EH (cell line): Measurements from ENCODE around the gene AUH.

ENCODE experiments used
- DNase-seq: peaks from one replicate; pipeline ENCODE4 v3.0.0-alpha.2; 2015; ENCODE audit warnings: low read depth

AUH gene

DNA sequence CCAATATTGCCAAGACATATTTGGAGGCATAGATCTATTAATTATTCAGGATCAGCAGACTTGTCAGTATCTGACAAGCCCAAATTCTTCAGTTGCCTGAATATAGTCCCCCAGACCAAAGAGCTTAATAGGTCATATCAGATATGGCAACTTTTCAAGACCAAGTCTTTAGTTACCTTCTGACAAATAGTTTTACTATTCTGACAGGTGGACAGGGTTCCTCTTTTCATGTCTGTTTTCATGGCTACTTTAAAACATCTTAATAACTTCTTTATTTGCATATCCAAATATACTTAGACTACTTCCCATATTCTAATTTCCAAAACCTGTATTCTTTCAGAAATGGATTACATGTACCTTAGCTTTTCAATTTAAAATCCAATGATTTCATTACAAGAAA lies 65.4 kb downstream of the AUH start:
- DNase-seq, result no peak

DNA sequence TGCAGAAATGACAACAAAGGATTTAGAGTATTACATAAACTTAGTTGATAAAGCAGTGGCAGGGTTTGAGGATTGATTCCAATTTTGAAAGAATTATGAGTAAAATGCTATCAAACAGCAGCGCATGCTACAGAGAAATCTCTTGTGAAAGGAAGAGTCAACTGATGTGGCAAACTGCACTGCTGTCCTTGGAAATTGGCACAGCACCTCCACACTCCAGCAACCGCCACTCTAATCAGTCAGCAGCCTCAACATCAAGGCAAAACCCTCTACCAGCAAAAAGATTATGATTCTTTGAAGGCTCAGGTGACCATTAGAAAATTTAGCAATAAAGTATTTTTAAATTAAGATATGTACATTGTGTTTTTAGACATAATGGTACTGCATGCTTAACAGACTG lies 66.4 kb downstream of the AUH start:
- DNase-seq, result no peak

DNA sequence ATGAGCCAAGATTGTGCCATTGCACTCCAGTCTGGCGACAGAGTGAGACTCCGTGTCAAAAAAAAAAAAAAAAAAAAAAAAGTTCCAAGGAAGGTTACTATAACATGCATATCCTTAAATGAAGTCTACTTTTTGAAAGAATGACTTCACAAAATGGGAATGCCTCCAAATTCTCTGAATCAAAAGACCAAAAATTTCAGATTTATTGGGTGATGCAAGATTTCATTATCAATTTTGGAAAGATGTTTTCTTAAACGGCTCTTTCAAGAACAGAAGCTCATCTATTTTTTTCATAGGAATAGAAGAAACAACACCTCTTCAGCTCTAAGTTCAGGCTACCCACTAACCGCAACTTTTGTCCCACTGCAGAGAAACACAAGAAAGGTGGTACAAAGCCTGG lies 69.9 kb downstream of the AUH start:
- DNase-seq, result no peak

DNA sequence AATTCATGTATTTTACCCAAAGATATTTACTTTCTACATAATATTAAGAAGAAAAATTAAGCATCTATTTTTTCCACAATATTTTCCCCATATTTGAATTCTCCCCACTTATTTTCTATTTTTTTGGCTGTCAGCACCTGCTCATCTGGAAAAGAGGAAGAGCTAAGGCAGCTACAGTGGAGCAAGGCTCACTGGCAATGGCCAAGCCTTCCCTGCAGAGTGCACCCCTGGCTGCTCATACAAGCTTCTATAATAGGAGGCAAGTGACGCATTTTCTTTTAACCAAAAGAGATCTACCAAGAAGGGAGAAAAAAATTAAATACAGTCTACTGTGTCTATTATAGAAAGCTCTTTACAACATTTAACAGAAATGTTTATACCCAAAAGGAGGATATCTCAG lies 72.5 kb downstream of the AUH start:
- DNase-seq, result no peak

DNA sequence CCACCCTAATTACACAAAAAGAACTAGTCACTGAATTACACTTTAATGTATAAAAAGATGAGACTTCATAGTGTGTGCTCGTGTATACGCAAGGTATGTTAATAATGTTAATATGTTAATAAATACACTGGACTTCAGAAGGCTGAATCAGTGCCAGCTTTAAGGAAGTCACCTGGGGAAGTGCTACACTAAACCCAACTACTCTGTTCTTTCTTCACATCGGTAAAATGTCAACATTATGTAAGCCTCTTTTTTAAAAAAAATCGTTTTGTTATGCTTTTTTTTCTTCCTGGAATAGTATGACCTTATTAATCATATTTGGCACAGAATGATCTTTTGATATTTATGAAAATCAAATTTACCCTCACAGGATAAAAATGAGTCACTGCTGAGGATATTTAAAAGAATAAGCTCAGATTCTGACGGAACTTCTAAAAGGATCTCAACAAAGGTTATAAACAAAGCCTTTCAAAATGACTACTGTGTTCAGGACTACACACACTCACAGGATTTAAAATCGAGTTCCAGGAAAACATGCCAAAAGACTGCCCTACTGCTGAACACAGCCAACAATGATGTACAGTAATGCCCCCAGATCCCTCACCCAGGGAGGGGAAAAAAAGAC lies 75.9 kb downstream of the AUH start:
- no peak for DNase-seq

DNA sequence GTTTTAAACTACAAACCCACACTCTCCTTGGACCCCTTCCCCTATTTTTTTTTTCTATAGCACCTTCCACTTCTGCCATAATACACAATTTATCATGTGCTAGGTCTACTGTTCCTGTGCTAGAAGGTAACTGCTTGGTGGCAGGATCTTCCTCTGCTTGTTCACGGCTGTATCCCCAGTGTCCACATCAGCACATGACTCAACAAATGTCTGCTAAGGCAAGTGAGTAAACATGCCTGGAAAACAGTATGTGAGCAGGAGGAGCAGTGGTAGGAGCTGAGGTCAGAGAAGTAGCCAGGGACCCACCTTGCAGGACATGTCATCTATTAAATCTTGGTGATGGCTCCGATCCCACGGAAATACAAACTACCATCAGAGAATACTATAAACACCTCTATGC lies 79.4 kb downstream of the AUH start:
- DNase-seq, result peak; percentile 41

DNA sequence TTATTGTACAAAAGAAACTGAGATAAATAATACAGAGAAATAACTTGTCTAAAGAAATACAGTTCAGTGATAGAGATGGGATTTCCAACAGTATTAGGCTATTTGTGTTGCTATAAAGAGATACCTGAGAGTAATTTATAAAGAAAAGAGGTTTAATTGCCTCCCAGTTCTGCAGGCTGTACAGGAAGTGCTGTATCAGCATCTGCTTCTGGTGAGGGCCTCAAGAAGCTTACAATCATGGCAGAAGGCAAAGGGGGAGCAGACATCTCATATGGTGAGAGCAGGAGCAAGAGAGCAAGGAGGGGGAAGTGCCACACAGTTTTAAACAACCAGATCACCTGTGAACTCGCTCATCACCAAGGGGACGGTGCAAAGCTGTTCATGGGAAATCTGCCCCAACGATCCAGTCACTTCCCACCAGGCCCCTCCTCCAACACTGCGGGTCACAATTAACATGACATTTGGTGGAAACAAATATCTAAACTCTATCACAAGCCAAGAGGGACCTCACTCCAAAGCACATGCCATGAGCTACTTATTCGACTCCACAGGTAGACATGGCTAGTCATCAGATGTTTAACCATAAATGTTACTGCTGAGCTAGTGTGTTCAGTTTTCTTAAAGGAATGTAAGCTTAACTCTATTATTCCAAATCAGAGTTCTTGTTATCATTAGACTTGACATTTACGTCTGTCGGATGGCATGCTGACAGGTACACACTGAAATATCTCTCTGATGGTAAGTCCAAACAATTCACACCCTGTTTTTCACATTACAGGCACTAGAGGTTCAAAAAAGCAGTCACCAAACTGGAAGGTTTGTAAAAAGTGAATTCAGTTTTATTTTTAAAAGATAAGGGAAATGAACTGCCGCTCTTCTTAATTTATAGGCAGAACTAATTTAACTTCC lies 82.2 kb downstream of the AUH start:
- DNase-seq, result no peak

DNA sequence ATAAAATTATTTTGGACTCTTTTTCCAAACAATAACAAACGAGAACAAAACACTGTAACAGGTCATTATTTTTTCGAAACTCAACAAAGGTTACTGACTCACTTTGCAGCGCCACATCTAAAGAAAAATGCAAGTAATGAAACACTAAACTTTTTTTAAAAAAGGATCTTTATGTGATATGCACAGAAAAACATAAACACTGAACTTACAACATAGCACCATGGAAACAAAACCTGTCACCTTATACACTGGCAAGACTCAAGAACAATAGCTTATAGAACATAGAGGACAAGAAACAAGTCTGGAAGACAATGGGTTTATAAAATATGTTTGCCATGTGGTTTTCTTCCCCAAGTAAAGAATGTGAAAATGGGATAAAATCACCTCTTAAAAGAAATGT lies 85.2 kb downstream of the AUH start:
- DNase-seq, result no peak

DNA sequence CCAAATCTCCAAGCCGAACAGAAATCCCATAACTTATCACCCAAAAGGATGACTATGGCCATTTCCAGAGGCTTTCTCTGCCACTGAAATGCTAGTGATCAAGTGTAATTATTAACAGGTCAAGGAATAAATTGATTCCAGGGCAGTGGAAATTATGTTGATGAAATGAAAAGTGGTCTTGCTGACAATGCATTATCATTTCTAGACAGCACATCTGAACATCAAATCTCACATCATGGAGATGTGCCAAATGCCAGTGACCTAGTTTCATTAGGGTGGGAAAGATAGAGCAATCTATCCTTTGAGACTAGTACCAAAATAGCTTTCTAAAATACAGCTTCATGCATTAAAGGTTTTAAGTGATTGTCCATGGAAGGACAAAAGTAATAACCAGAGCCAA lies 86.1 kb downstream of the AUH start:
- no peak for DNase-seq

DNA sequence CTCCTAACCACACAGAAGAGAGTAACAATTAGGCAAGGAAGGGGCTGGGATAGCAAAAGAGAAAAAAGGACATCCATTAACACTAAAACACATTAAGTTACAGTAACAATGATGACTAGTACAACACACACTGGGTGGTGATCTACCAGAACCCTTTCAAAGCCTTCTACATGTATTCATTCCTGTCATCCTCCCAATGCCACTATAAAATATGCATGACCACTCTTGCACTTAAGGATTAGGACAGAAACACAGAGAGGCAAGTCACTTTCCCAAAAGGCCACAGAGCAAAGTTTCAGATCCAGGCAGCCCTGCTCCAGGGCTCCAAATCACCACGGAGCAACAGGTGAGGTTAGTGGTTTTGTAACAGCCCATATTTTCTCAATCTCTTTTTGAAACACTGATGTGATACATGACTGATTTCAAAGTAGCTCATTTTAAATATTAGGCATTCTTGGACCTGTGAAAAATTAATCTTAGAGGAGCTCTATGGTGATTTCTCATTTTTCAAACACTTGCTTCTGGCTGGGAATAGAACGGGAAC lies 86.7 kb downstream of the AUH start:
- no peak for DNase-seq

DNA sequence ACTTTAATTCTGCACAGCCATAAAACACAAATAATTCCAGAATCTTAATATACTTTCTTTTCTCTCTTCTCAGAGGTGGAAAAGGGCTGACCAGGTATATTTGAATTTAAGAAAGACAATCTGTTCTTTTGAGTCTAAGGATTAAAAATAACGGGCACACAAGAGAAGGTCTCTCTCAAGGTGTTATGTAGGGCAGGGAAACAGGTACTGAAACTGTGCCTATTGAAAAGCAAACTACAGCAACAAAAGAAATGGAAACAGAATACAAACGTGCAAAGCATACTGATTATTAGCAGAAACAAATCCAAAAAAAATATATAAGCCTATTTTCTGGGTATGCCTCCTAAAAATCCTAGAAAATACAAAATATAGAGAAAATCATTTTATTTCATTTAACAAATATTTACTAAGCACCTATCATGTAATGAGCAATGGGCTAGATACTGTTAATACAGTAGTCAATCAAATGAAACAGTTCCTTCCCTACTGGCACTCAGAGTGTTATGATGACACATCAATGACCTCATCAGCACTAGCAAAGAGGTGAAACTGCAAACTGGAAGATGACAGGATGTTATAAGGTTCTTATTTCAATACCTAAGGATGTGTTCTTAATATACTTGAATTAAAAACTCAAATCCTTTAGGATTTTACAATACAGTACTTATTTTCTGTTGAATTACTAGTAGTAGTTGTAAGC lies 87.7 kb downstream of the AUH start:
- peak; percentile 60 for DNase-seq

DNA sequence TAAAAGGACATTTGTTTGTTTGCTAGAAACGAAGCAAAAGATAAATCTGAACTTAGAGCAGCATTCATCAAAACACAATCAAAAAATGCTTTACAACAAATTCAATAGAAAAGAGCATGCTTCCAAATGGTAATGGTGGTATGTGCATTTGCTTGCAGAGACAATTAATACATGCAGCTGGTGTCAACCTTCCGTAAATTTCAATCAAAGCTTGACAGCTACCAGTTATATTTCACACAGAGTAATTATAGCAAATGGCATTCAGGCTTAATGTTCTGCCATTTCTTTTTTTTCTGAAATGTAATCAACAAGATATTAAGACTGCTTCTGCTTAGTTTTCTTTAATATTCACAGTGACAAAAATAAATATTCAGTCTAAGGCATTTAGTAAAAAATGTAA lies 90.6 kb downstream of the AUH start:
- DNase-seq, result no peak

DNA sequence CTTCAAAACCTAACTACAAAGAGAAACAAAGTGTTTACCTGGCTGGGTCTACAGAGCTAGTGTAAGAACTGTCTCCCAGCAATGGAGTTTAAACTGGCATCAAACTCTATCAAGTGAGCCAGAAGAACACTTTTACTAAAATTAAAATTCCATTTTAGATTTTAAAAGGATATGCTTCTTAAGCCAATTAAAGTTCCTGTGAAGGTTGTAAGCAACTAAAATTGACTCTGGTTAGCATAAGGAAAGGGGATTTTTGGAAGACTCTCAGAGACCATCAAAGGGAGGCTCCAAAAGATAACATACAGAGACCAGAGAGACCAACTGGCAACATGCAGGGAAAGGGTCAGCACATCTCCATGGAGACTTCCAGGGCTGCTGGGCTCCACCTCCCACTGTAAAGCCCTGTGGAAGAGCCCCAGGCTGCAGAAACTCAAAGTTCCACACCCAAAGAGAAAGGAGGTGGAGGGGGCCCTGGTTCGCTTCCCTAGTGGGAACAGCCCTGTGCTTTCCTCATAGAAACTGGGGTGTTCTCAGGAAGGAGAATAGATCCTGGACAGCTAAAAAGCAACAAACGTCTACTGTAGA lies 91.7 kb downstream of the AUH start:
- DNase-seq, result no peak

DNA sequence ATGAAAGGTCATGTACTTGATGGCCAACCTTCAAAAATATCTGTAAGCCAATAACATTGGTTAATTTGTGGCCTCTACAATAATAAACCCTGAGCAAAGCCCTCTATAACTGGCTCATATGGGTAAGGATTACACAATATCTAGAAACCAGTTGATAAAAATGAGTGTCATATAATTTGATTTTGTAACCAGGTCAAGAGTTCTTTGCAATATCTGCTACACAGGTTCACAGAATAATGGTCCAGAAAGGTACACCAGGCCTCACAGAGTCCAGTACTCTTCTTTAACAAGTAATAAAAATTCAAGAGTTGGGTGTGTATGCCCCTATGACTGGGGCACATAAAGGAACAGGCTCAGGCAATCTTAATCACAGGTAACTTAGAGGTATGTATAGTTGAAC lies 95.3 kb downstream of the AUH start:
- DNase-seq, result no peak

DNA sequence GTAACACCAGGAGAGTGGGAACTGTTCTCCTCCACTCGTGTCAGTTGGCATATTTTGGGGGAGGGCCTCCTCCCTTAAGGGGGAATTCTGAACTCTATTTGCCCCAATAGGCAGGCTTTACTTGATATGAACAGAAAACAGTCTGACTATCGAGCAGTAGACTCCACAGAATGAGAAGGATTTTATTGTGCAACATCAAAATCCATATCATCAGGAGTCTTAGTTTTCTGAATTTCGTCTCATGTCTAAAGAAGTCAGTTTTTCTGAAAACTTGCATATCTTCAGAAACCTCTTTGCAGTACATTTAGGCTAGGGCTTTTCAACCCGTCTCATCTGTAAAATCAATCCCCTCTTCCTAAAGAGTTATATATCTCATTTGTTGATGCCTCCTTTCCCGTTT lies 96.2 kb downstream of the AUH start:
- DNase-seq, result no peak

DNA sequence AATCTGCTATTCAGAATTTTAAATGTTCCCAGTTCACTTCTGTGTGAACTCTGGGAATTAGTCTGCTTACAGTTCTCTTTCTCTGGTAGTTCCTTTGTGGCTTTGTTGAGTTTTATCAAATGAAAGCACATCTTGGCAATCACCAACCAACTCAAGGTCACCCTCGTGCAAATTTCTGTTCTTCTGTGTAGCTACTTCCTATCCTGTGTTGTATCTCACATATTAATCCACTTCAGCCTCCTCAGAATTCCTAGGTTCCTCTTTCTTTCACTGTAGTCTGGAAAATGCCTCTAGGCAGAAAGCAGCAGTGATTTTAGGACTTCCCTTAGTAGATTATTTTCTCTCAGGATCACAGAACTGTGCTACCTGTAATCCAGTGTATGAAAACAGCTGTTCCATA lies 100.3 kb downstream of the AUH start:
- DNase-seq, result no peak

DNA sequence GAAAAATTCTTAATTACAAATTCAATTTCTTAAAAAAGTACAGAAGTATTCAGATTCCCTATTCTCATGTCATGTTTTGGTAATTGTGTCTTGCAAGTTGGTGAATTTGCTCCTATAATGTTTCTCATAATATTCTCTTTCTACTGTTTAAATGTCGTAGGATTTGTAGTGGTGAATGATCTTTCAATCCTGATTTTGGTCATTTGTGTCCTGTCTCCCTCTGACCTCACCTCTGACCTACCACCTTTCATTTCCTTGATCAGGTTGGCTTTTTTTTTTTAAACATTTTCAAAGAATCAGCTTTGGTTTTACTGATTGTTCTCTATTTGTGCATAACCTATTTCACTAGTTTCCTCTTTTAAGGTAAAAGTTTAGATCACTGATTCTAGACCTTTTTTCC lies 102.6 kb downstream of the AUH start:
- DNase-seq, result no peak

DNA sequence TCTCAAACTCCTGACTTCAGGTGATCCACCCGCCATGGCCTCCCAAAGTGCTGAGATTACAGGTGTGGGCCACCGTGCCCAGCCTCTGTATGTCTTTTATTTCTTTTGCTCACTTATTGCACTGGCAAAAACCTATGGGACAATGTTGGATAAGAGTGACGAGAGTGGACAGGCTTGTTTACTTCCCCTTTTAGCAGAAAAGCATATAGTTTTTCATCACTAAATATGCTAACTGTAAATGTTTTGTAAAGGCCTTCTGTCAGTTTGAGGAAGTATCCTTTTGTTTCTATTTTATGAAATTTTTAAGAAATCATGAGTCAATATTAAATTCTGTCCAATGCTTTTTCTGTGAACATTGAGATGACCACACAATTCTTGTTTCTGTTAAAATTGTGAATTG lies 103.3 kb downstream of the AUH start:
- no peak for DNase-seq

DNA sequence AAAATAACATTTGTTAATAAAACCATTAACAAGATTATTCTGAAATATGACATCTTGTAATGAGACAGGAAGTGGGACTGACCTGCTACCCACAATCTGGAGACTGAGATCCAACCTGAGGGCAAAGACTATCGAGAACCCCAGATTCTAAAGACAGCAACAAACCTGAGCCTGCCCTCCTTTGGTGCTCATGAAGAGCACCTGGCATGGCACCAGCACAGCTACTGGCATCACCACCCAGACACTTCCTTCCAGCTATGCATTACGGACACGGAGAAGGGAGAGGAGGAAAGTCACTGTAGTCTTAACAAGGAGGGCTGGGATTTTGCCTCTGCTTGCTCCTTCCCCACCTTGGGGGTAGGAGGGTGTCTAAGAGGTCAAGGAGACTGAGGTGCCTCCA lies 105.5 kb downstream of the AUH start:
- peak; percentile 6 for DNase-seq

DNA sequence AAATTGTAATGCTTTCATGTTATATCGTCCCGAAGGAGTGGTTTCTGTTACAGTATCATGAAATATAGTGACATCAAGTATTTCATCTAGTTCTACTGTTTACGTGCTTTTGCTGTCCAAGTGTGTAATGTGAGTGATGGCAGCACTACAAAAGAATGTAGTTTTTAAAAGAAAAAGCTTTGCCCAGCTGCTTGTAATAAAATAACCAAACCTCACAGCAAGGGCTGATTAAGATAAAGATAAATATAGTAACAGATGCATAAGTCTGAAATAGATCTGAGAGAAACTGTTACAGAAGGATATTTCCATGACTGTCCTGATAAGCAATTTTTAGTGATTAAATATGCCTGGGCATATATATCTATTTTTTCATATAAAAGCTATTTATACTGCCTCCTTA lies 106.4 kb downstream of the AUH start:
- peak; percentile 85 for DNase-seq

DNA sequence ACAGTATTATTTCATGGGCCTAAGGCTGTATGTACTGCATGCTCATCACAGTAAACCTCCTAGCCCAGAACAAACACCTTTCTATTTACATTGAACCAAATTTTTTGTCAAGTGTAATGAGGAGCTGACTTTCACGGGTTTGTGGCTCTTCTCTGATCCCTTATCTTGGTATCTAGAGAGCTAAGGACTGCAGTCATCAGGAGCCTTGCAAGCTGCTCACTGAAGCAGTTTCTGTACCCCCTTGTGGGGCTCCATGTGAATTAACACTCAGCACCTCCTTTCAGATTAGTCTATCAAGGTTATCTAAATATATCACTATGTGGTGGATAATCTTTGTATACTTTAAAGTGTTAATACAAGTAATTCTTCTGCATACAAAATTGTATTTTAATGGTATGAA lies 108.2 kb downstream of the AUH start:
- peak; percentile 17 for DNase-seq

DNA sequence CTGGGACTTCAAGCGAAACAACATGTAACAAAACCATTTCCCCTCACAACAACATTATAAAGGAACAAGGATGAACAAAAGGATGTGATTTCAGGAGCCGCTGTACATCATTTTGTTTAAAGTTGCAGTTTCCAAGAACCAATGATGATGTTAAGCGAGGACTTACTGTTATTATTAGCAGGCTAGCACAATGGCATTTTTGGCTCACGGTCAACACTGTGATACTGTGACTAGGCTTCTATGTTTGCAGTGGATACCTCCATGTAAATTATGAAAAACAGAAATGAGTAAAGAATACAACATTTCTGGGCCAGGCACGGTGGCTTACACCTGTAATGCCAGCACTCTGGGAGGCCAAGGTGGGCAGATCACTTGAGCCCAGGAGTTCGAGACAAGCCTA lies 113.0 kb downstream of the AUH start:
- no peak for DNase-seq

DNA sequence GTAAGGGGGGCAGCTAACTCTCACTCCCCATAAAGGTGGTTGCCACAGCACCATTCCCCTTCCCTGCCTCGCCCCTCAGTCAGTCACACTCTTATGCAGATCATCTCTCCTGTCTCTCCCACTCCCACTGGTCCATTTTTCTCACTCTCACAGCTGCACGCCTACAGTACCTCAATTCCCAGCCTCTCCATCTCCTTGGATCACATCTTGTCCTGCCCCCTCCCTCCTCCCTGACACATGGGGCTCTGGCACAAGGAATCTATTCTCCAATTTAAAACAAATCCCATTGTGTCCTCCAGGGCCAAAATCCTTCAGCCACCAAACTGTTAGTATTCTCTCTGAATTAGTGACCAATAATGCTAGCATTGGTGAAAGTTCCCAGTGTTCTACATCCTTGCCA lies 114.4 kb downstream of the AUH start:
- DNase-seq, result no peak
